HCT116 (cell line): ENCODE measurements around the gene FOXP1. TPM values are rescaled to one million over a fixed set of nuclear protein-coding genes. Genes with fewer than 3 reads are reported as not detected.

Experiments
- ATAC-seq: fragments of 200-7000 bp; cut with Tn5 transposase; 2 replicates; pipeline ENCODE4 v1.9.1; 2020; ENCODE audit warnings: mild to moderate bottlenecking, moderate library complexity
- BruUV-seq: library from RNA; stranded (reverse); fragments of 400-500 nt; replicated peaks from 2 replicates; lab custom pipeline; 2021; lab: Mats Ljungman, UMichigan
- CTCF ChIA-PET: fragments of 300-600 bp; sonication (Branson Sonifier 250); formaldehyde crosslinking; loops from one replicate; lab custom pipeline; 2021; ENCODE audit warnings: antibody characterized with exemption; lab: Charles Lee
- POLR2A ChIA-PET: fragments of 300-600, 350-600 bp; sonication (Branson Sonifier 250); formaldehyde crosslinking; loops from one replicate; lab custom pipeline; 2021; ENCODE audit warnings: antibody characterized with exemption; lab: Charles Lee
- RAD21 ChIA-PET, 2 experiments: fragments of 300-600 bp; sonication (Branson Sonifier 250); formaldehyde crosslinking; loops; one replicate each; lab custom pipeline; 2023; ENCODE audit warnings: low total read pairs in 2 of 2; ENCODE audit not compliant: uncharacterized antibody in 2 of 2, unreplicated experiment in 2 of 2, low non-redundant PET in 1 of 2; lab: Charles Lee
- DNase-seq: peaks from one replicate; pipeline ENCODE4 v3.0.0-alpha.2; 2010; ENCODE audit warnings: low read depth, low spot score
- H2AFZ ChIP-seq: fragments of 200-600 bp; shearing (Covaris generic), sonication (generic); 2 replicates; pipeline ENCODE4 v1.6.1; 2017; ENCODE audit warnings: low read depth, mixed run types, mixed read lengths, antibody characterized with exemption, low read length; ENCODE audit not compliant: poor library complexity, severe bottlenecking
- H3K27ac ChIP-seq: 2 replicates; pipeline ENCODE4 v1.5.1; 2012; ENCODE audit warnings: low read depth, low read length
- H3K27me3 ChIP-seq: fragments of 200-600 bp; sonication (generic); 2 replicates; pipeline ENCODE4 v1.6.1; 2016; ENCODE audit warnings: mixed run types, low read length, mixed read lengths; ENCODE audit not compliant: insufficient read depth
- H3K36me3 ChIP-seq, 2 experiments: fragments of 200-500 bp in 1 of 2; fragments of 200-600 bp in 1 of 2; sonication (Bioruptor generic) in 1 of 2; sonication (generic) in 1 of 2; 2 replicates each; pipeline versions ENCODE4 v1.5.1 to v1.6.1; 2014 to 2016; ENCODE audit warnings: low read length in 2 of 2, inconsistent platforms in 1 of 2, mixed read lengths in 1 of 2, mixed run types in 1 of 2; ENCODE audit not compliant: insufficient read depth in 2 of 2, control insufficient read depth in 1 of 2
- H3K4me1 ChIP-seq, 2 experiments: fragments of 200-600 bp in 1 of 2; sonication (generic) in 1 of 2; 2 replicates each; pipeline versions ENCODE4 v1.5.1 to v1.6.1; 2012 to 2017; ENCODE audit warnings: low read length in 2 of 2, inconsistent platforms in 1 of 2, mild to moderate bottlenecking in 1 of 2, mixed read lengths in 1 of 2, mixed run types in 1 of 2, moderate library complexity in 1 of 2; ENCODE audit not compliant: insufficient read depth in 2 of 2, control insufficient read depth in 1 of 2
- H3K4me2 ChIP-seq: fragments of 200-600 bp; sonication (generic); 2 replicates; pipeline ENCODE4 v1.6.1; 2017; ENCODE audit warnings: mixed run types, low read length, mixed read lengths
- H3K4me3 ChIP-seq, 2 experiments: fragments of 200-600 bp in 1 of 2; sonication (generic) in 1 of 2; replicated peaks in 1 of 2; 2 replicates each; pipeline ENCODE4 v1.5.1; 2011 to 2016; ENCODE audit warnings: low read length in 2 of 2, control low read depth in 1 of 2, low read depth in 1 of 2, mild to moderate bottlenecking in 1 of 2, mixed read lengths in 1 of 2, mixed run types in 1 of 2
- H3K79me2 ChIP-seq: fragments of 200-600 bp; sonication (generic); 2 replicates; pipeline ENCODE4 v1.6.1; 2017; ENCODE audit warnings: mild to moderate bottlenecking, mixed run types, low read length, moderate library complexity, mixed read lengths; ENCODE audit not compliant: insufficient read depth
- H3K9ac ChIP-seq: fragments of 200-600 bp; sonication (generic); 2 replicates; pipeline ENCODE4 v1.6.1; 2016; ENCODE audit warnings: low read length, mixed read lengths
- H3K9me2 ChIP-seq: fragments of 200-600 bp; sonication (generic), shearing (Covaris generic); 2 replicates; pipeline ENCODE4 v1.6.1; 2017; ENCODE audit warnings: mixed run types, mild to moderate bottlenecking, moderate library complexity; ENCODE audit not compliant: insufficient read depth
- H3K9me3 ChIP-seq, 2 experiments: fragments of 200-500 bp in 1 of 2; fragments of 200-600 bp in 1 of 2; sonication (Bioruptor generic) in 1 of 2; sonication (generic) in 1 of 2; 2 replicates each; pipeline ENCODE4 v1.6.1; 2014 to 2017; ENCODE audit warnings: low read length in 2 of 2, mixed read lengths in 2 of 2, inconsistent platforms in 1 of 2, low read depth in 1 of 2, mild to moderate bottlenecking in 1 of 2, mixed run types in 1 of 2, moderate library complexity in 1 of 2; ENCODE audit not compliant: control insufficient read depth in 1 of 2, insufficient read depth in 1 of 2
- H4K20me1 ChIP-seq: fragments of 200-600 bp; sonication (generic), shearing (Covaris generic); 2 replicates; pipeline ENCODE4 v1.6.1; 2017; ENCODE audit warnings: mixed run types, mild to moderate bottlenecking, moderate library complexity; ENCODE audit not compliant: insufficient read depth
- ATF3 ChIP-seq: IDR thresholded peaks from 2 replicates; pipeline ENCODE4 v1.6.1; 2012
- CBX3 ChIP-seq: IDR thresholded peaks from 2 replicates; pipeline ENCODE4 v1.6.1; 2012; ENCODE audit warnings: low read depth
- CEBPB ChIP-seq: IDR thresholded peaks from 2 replicates; pipeline ENCODE4 v1.6.1; 2012; ENCODE audit warnings: low read depth
- CTCF ChIP-seq, 3 experiments: fragments of 200-600 bp in 1 of 3; sonication (generic) in 1 of 3; IDR thresholded peaks in 2 of 3; conservative IDR thresholded peaks in 1 of 3; 2 replicates each; pipeline ENCODE4 v1.5.1; 2012 to 2017; ENCODE audit warnings: low read depth in 2 of 3, low read length in 2 of 3, antibody characterized with exemption in 1 of 3, borderline replicate concordance in 1 of 3, control low read depth in 1 of 3, mild to moderate bottlenecking in 1 of 3, mixed read lengths in 1 of 3, mixed run types in 1 of 3, moderate library complexity in 1 of 3; ENCODE audit not compliant: insufficient read depth in 1 of 3
- POLR2A ChIP-seq: IDR thresholded peaks from 2 replicates; pipeline ENCODE4 v1.7.0; 2011; ENCODE audit warnings: borderline replicate concordance; ENCODE audit not compliant: insufficient read depth, insufficient read length; ENCODE audit errors: extremely low read depth
- SP1 ChIP-seq: IDR thresholded peaks from 2 replicates; pipeline ENCODE4 v1.6.1; 2012; ENCODE audit warnings: low read depth
- ZFX ChIP-seq: fragments of 450-650 bp; IDR thresholded peaks from 2 replicates; pipeline ENCODE4 v1.6.1; 2017
- intact Hi-C: fragments of 100-400 bp; cut with micrococcal nuclease; formaldehyde crosslinking; loops from 2 replicates; pipeline ENCODE4 v1.10.0; 2022
- total RNA-seq: library from RNA; stranded (reverse); gene quantifications from one replicate; pipeline ENCODE4 v1.2.1, GENCODE V29; 2021; ENCODE audit not compliant: unreplicated experiment

The FOXP1 gene
- total RNA-seq, 1 experiment from 2014 or later, result 11.4 TPM

GRCh38 chr3:71392251-71392650 lies 191.3 kb downstream of the FOXP1 start:
- no peak overlapping the region for H3K27ac ChIP-seq
- H3K79me2 ChIP-seq, result no peaks in the 10 kb centered on the region
- TF ChIP-seq SP1 (no peak), CTCF (IDR thresholded peaks at IDR 0.05 in 2 of 3, conservative IDR thresholded peaks at IDR 0.05 in 1 of 3; ENCODE audit: borderline replicate concordance in 1 of 3, insufficient read depth in 1 of 3, low read depth in 2 of 3, low read length in 2 of 3) (no peak), CBX3 (no peak), POLR2A (no peak)
- TF ChIP-seq, all 23 proteins: peak for 0
- ChIA-PET POLR2A (no interaction called here), CTCF (no interaction called here), RAD21 (no interaction called here)
- no peaks in the 10 kb centered on the region for H4K20me1 ChIP-seq
- no peaks in the 10 kb centered on the region for H3K9me2 ChIP-seq
- intact Hi-C loops, result no loop called here
- no peak for ATAC-seq
- no peaks in the 10 kb centered on the region for H3K36me3 ChIP-seq
- H3K4me2 ChIP-seq, result no peak overlapping the region
- no peak for DNase-seq
- H3K4me3 ChIP-seq, result no peak overlapping the region
- H3K9me3 ChIP-seq, result no peaks in the 10 kb centered on the region
- no peak overlapping the region for H3K9ac ChIP-seq
- no TSS peak for BruUV-seq
- no peaks in the 10 kb centered on the region for H3K4me1 ChIP-seq
- H2AFZ ChIP-seq, result no peak overlapping the region
- H3K27me3 ChIP-seq, result no peaks in the 10 kb centered on the region

- TF ChIP-seq ATF3 (no peak), ZFX (no peak), CBX3 (no peak), CEBPB (no peak)
- TF ChIP-seq, all 23 proteins: peak for 0
- ChIA-PET CTCF (no interaction called here), RAD21 (no interaction called here), POLR2A (no interaction called here)
- Histone ChIP-seq H2AFZ (no peak overlapping the region), H3K27me3 (no peaks in the 10 kb centered on the region), H3K4me3 (no peak overlapping the region), H3K79me2 (no peaks in the 10 kb centered on the region), H3K27ac (no peak overlapping the region), H3K9ac (no peak overlapping the region), H3K9me3 (no peaks in the 10 kb centered on the region), H3K4me2 (no peak overlapping the region), H4K20me1 (no peaks in the 10 kb centered on the region), H3K4me1 (no peaks in the 10 kb centered on the region), H3K36me3 (no peaks in the 10 kb centered on the region), H3K9me2 (no peaks in the 10 kb centered on the region)
- BruUV-seq, result no TSS peak
- intact Hi-C loops, result no loop called here
- DNase-seq (no peak), ATAC-seq (no peak)
Observed at GRCh38 chr3:71391361-71391760, 192.2 kb downstream of the FOXP1 start.
